IMR-90 (cell line): ENCODE data around the gene TMSB10. TPM values are rescaled to one million over a fixed set of nuclear protein-coding genes. Genes with fewer than 3 reads are reported as not detected.

Source experiments
- ATAC-seq: fragments of 200-7000 bp; cut with Tn5 transposase; 2 replicates; pipeline ENCODE4 v1.9.1; 2020; ENCODE audit warnings: low read depth, mild to moderate bottlenecking, moderate library complexity
- BruUV-seq: library from RNA; stranded (reverse); fragments of 400-500 nt; replicated peaks from 2 replicates; lab custom pipeline; 2021; lab: Mats Ljungman, UMichigan
- CTCF ChIA-PET: fragments of 300-600 bp; formaldehyde crosslinking; extraction: SDS; loops from one replicate; lab custom pipeline; 2021; ENCODE audit warnings: antibody characterized with exemption; lab: Yijun Ruan, JAX
- POLR2A ChIA-PET: fragments of 300-600 bp; sonication (Branson Sonifier 250); formaldehyde crosslinking; loops from one replicate; lab custom pipeline; 2022; ENCODE audit warnings: antibody characterized with exemption; ENCODE audit not compliant: unreplicated experiment; lab: Charles Lee
- DNase-seq: peaks from one replicate; pipeline ENCODE4 v3.0.0; 2013
- H2AFZ ChIP-seq: replicated peaks from 2 replicates; pipeline ENCODE3; 2013; ENCODE audit warnings: low read length, mild to moderate bottlenecking; ENCODE audit not compliant: poor library complexity
- H2AK5ac ChIP-seq: 2 replicates; pipeline ENCODE4 v1.6.1; 2013; ENCODE audit warnings: low read depth, low read length, inconsistent platforms
- H2AK9ac ChIP-seq: replicated peaks from 2 replicates; pipeline ENCODE3; 2013; ENCODE audit warnings: mild to moderate bottlenecking, low read depth, low read length, moderate library complexity; ENCODE audit not compliant: poor library complexity
- H2BK120ac ChIP-seq: 2 replicates; pipeline ENCODE4 v1.6.1; 2013; ENCODE audit warnings: low read depth, low read length, inconsistent platforms
- H2BK15ac ChIP-seq: 3 replicates; pipeline ENCODE4 v1.6.1; 2013; ENCODE audit warnings: low read depth, low read length, inconsistent platforms
- H2BK20ac ChIP-seq: 2 replicates; pipeline ENCODE4 v1.6.1; 2013; ENCODE audit warnings: low read depth, mild to moderate bottlenecking, inconsistent platforms, low read length, moderate library complexity
- H2BK5ac ChIP-seq: 2 replicates; pipeline ENCODE4 v1.6.1; 2013; ENCODE audit warnings: mild to moderate bottlenecking, low read depth, low read length, inconsistent platforms; ENCODE audit not compliant: poor library complexity, severe bottlenecking
- H3K14ac ChIP-seq: replicated peaks from 2 replicates; pipeline ENCODE4 v1.6.1; 2013; ENCODE audit warnings: low read depth, low read length, inconsistent platforms
- H3K18ac ChIP-seq: 2 replicates; pipeline ENCODE4 v1.6.1; 2013; ENCODE audit warnings: low read depth, low read length, control low read depth
- H3K23ac ChIP-seq: 2 replicates; pipeline ENCODE4 v1.6.1; 2013; ENCODE audit warnings: low read depth, low read length, inconsistent platforms
- H3K27ac ChIP-seq: 2 replicates; pipeline ENCODE4 v1.5.1; 2013; ENCODE audit warnings: mild to moderate bottlenecking, control low read depth, low read length; ENCODE audit not compliant: insufficient read depth
- H3K27me3 ChIP-seq: 2 replicates; pipeline ENCODE4 v1.6.1; 2013; ENCODE audit warnings: low read length; ENCODE audit not compliant: control insufficient read depth, insufficient read depth
- H3K36me3 ChIP-seq: 2 replicates; pipeline ENCODE4 v1.6.1; 2013; ENCODE audit warnings: low read length, mixed read lengths; ENCODE audit not compliant: control insufficient read depth, insufficient read depth
- H3K4ac ChIP-seq: 2 replicates; pipeline ENCODE4 v1.6.1; 2013; ENCODE audit warnings: low read depth, low read length, inconsistent platforms
- H3K4me1 ChIP-seq: 2 replicates; pipeline ENCODE4 v1.6.1; 2013; ENCODE audit warnings: low read length, mixed read lengths; ENCODE audit not compliant: control insufficient read depth, insufficient read depth
- H3K4me2 ChIP-seq: 2 replicates; pipeline ENCODE4 v1.6.1; 2013; ENCODE audit warnings: low read depth, mild to moderate bottlenecking, control low read depth, low read length, moderate library complexity
- H3K4me3 ChIP-seq: 2 replicates; pipeline ENCODE4 v1.5.1; 2013; ENCODE audit warnings: low read depth, mild to moderate bottlenecking, control low read depth, low read length, moderate library complexity; ENCODE audit not compliant: insufficient read depth
- H3K56ac ChIP-seq: 2 replicates; pipeline ENCODE4 v1.6.1; 2013; ENCODE audit warnings: low read length, inconsistent platforms; ENCODE audit not compliant: insufficient read depth; ENCODE audit errors: extremely low read depth
- H3K79me1 ChIP-seq, 2 experiments: 2 replicates each; pipeline ENCODE4 v1.6.1; 2013; ENCODE audit warnings: low read length in 2 of 2, inconsistent platforms in 1 of 2, low read depth in 1 of 2
- H3K9ac ChIP-seq: 2 replicates; pipeline ENCODE4 v1.6.1; 2013; ENCODE audit warnings: low read depth, low read length, control low read depth
- H3K9me1 ChIP-seq: 2 replicates; pipeline ENCODE4 v1.6.1; 2013; ENCODE audit warnings: low read length, inconsistent platforms; ENCODE audit not compliant: insufficient read depth
- H3K9me3 ChIP-seq: 2 replicates; pipeline ENCODE4 v1.6.1; 2013; ENCODE audit warnings: low read length; ENCODE audit not compliant: control insufficient read depth, insufficient read depth
- H4K20me1 ChIP-seq: 2 replicates; pipeline ENCODE4 v1.6.1; 2013; ENCODE audit warnings: low read length, inconsistent platforms; ENCODE audit not compliant: insufficient read depth
- H4K5ac ChIP-seq: 2 replicates; pipeline ENCODE4 v1.6.1; 2013; ENCODE audit warnings: mild to moderate bottlenecking, low read depth, low read length, control low read depth
- H4K8ac ChIP-seq, 2 experiments: 2 replicates each; pipeline ENCODE4 v1.6.1; 2013; ENCODE audit warnings: low read depth in 2 of 2, low read length in 2 of 2, control low read depth in 1 of 2, inconsistent platforms in 1 of 2
- H4K91ac ChIP-seq: 2 replicates; pipeline ENCODE4 v1.6.1; 2013; ENCODE audit warnings: low read depth, low read length, inconsistent platforms; ENCODE audit not compliant: insufficient read depth
- BHLHE40 ChIP-seq: fragments of 150-350 bp; IDR thresholded peaks from 2 replicates; pipeline ENCODE4 v1.6.1; 2016; ENCODE audit warnings: mild to moderate bottlenecking, low read depth, low read length
- CEBPB ChIP-seq: IDR thresholded peaks from 2 replicates; pipeline ENCODE4 v1.6.1; 2012; ENCODE audit warnings: low read depth, low read length, improper control_type of control experiment
- CHD1 ChIP-seq: IDR thresholded peaks from 2 replicates; pipeline ENCODE4 v1.6.1; 2012; ENCODE audit warnings: low read depth, low read length, improper control_type of control experiment
- CTCF ChIP-seq: conservative IDR thresholded peaks from 2 replicates; pipeline ENCODE4 v1.5.1; 2012; ENCODE audit warnings: mild to moderate bottlenecking, low read depth, low read length, improper control_type of control experiment
- ELK1 ChIP-seq: fragments of 150-350 bp; IDR thresholded peaks from 2 replicates; pipeline ENCODE4 v1.6.1; 2016; ENCODE audit warnings: low read depth, mild to moderate bottlenecking, low read length, moderate library complexity, borderline replicate concordance
- MAFK ChIP-seq: IDR thresholded peaks from 2 replicates; pipeline ENCODE4 v1.6.1; 2012; ENCODE audit warnings: low read depth, low read length, improper control_type of control experiment
- MAZ ChIP-seq: IDR thresholded peaks from 2 replicates; pipeline ENCODE4 v1.6.1; 2012; ENCODE audit warnings: low read depth, mild to moderate bottlenecking, low read length, improper control_type of control experiment, moderate library complexity, borderline replicate concordance
- NFE2L2 ChIP-seq: fragments of 150-350 bp; IDR thresholded peaks from 2 replicates; pipeline ENCODE4 v1.6.1; 2016; ENCODE audit warnings: low read depth, mild to moderate bottlenecking, low read length
- POLR2A ChIP-seq: IDR thresholded peaks from 2 replicates; pipeline ENCODE4 v1.6.1; 2012; ENCODE audit warnings: mild to moderate bottlenecking, low read depth, low read length
- RAD21 ChIP-seq: IDR thresholded peaks from 2 replicates; pipeline ENCODE4 v1.6.1; 2012; ENCODE audit warnings: low read length, improper control_type of control experiment
- RCOR1 ChIP-seq: IDR thresholded peaks from 2 replicates; pipeline ENCODE4 v1.6.1; 2012; ENCODE audit warnings: mild to moderate bottlenecking, low read length, improper control_type of control experiment; ENCODE audit not compliant: insufficient replicate concordance
- RFX5 ChIP-seq: IDR thresholded peaks from 2 replicates; pipeline ENCODE4 v1.8.0; 2012; ENCODE audit warnings: low read depth, mild to moderate bottlenecking, low read length, moderate library complexity
- SMC3 ChIP-seq: fragments of 150-350 bp; IDR thresholded peaks from 2 replicates; pipeline ENCODE4 v1.6.1; 2016; ENCODE audit warnings: low read depth, mild to moderate bottlenecking, antibody characterized with exemption, low read length, moderate library complexity
- USF2 ChIP-seq: fragments of 150-350 bp; IDR thresholded peaks from 2 replicates; pipeline ENCODE4 v1.6.1; 2017; ENCODE audit warnings: mild to moderate bottlenecking, antibody characterized with exemption, low read length, low read depth
- WGBS, 2 experiments: methylation state at CpG; one replicate each; pipeline versions ENCODE4 v1.1.5 to v1.1.7; 2013; ENCODE audit warnings: missing lambda C conversion rate in 2 of 2; ENCODE audit not compliant: insufficient read length in 1 of 2; ENCODE audit errors: extremely low coverage in 2 of 2; 5-methylcytosine and 5-hydroxymethylcytosine counted together
- dilution Hi-C: fragments of 300-500 bp; cut with HindIII; formaldehyde crosslinking; loops from one replicate; pipeline ENCODE4 v1.14.3; 2018; ENCODE audit warnings: low sequenced_read_pairs; ENCODE audit not compliant: unreplicated experiment
- in situ Hi-C: fragments of 300-500 bp; cut with MboI; formaldehyde crosslinking; loops from 3 replicates; pipeline ENCODE4 v1.14.3; 2019; ENCODE audit warnings: low sequenced_read_pairs, inconsistent platforms, mixed read lengths
- intact Hi-C: fragments of 100-400 bp; cut with micrococcal nuclease; formaldehyde crosslinking; loops from 2 replicates; pipeline ENCODE4 v1.10.0; 2022
- polyA plus RNA-seq, 3 experiments: library from polyadenylated mRNA; depleted of rRNA; stranded (reverse); fragments of >200 nt; gene quantifications; 2 replicates each; pipeline ENCODE4 v1.2.3, GENCODE V29; 2012; ENCODE audit warnings: low replicate concordance in 1 of 3
- total RNA-seq: library from RNA; depleted of rRNA; stranded (reverse); fragments of >200 nt; gene quantifications from 2 replicates; pipeline ENCODE4 v1.2.3, GENCODE V29; 2012

TMSB10 gene
- total and polyA plus RNA-seq, 2 of the 4 experiments (the other 2 are of a cell fraction), result 3,620 to 5,527 TPM

- no peak overlapping the region; a peak in 1 of 4 replicates for H4K8ac ChIP-seq
- no peaks in the 10 kb centered on the region for H3K9me3 ChIP-seq
- no peak overlapping the region for H3K56ac ChIP-seq
- WGBS, 2 experiments, result no CpG with 5 or more reads among the region's 2 CpGs
- in situ Hi-C loops, result no loop called here
- peaks cover 0 to 23% of the 10 kb centered on the region in 2 experiments; a peak in 1 of 4 replicates for H3K79me1 ChIP-seq
- H3K27ac ChIP-seq, result no peak overlapping the region
- no peak overlapping the region for H2BK120ac ChIP-seq
- H3K4me2 ChIP-seq, result no peak overlapping the region
- intact Hi-C loops, result no loop called here
- peaks cover 10% of the 10 kb centered on the region for H3K9me1 ChIP-seq
- CTCF ChIA-PET, result interaction anchor here (1.2 kb wide), 1 partner anchor 12 kb away, joined by 3 read pairs; no protein-coding TSS in a partner anchor
- no peak overlapping the region for H3K18ac ChIP-seq
- H2BK5ac ChIP-seq, result no peak overlapping the region
- no peaks in the 10 kb centered on the region for H3K36me3 ChIP-seq
- H2AK5ac ChIP-seq, result no peak overlapping the region; the same call in 1 of the 2 replicates
- H2BK15ac ChIP-seq, result peak overlapping the region; percentile 20; the same call in 1 of the 3 replicates
- TF ChIP-seq NFE2L2, result no peak
- TF ChIP-seq MAFK, result no peak
- TF ChIP-seq POLR2A, result no peak
- no peak for TF ChIP-seq ELK1
- TF ChIP-seq RCOR1, result no peak
- no peak for TF ChIP-seq CEBPB
- TF ChIP-seq USF2, result no peak
- TF ChIP-seq RFX5, result no peak
- TF ChIP-seq CHD1, result no peak
- TF ChIP-seq SMC3, result no peak
- no peak for TF ChIP-seq RAD21
- TF ChIP-seq MAZ, result no peak
- no peak for TF ChIP-seq CTCF
- no peak for TF ChIP-seq BHLHE40
- no peak overlapping the region for H4K91ac ChIP-seq
- H4K5ac ChIP-seq, result no peak overlapping the region
- H3K14ac ChIP-seq, result peak overlapping the region; percentile 31; the same call in 1 of the 2 replicates
- no TSS peak for BruUV-seq
- H3K9ac ChIP-seq, result no peak overlapping the region
- H2AFZ ChIP-seq, result peak overlapping the region; percentile 33
- H2AK9ac ChIP-seq, result peak overlapping the region; percentile 23
- peaks cover 4% of the 10 kb centered on the region; the same call in 1 of the 2 replicates for H3K4me1 ChIP-seq
- ATAC-seq (no peak), DNase-seq (no peak)
- no peaks in the 10 kb centered on the region for H4K20me1 ChIP-seq
- POLR2A ChIA-PET, result no interaction called here
- H3K27me3 ChIP-seq, result no peaks in the 10 kb centered on the region
- dilution Hi-C loops, result no loop called here
- no peak overlapping the region for H3K23ac ChIP-seq
- no peak overlapping the region for H2BK20ac ChIP-seq
- no peak overlapping the region for H3K4me3 ChIP-seq
- H3K4ac ChIP-seq, result no peak overlapping the region
These were observed 36.7 kb downstream of the TMSB10 start for GRCh38 chr2:84942166-84942565.
